CD8-positive, alpha-beta memory T cell (primary cell): ENCODE measurements around the gene ALOX12. TPM values are rescaled to one million over a fixed set of nuclear protein-coding genes. Genes with fewer than 3 reads are reported as not detected.
"Not testable (repeated sequence)": the region's sequence is repeated elsewhere in the genome, so short reads cannot be mapped to it uniquely, and the experiment has no call there.

Source experiments
- CTCF ChIA-PET: fragments of 350-600 bp; sonication (Branson Sonifier 250); formaldehyde crosslinking; loops from one replicate; lab custom pipeline; 2021; ENCODE audit warnings: antibody characterized with exemption; lab: Charles Lee
- POLR2A ChIA-PET: fragments of 350-600 bp; sonication (Branson Sonifier 250); formaldehyde crosslinking; loops from one replicate; lab custom pipeline; 2021; ENCODE audit warnings: antibody characterized with exemption; lab: Charles Lee
- DNase-seq, 5 donors: peaks; one replicate each; pipeline versions ENCODE4 v3.0.0 to v3.0.0-alpha.2; 2020 to 2022; ENCODE audit warnings: mixed read lengths in 1 of 5
- H3K27ac ChIP-seq: one replicate; pipeline ENCODE4 v1.7.0; 2013; ENCODE audit warnings: low read depth, mild to moderate bottlenecking, low read length, moderate library complexity
- H3K27me3 ChIP-seq: 2 replicates; pipeline ENCODE4 v1.7.0; 2013; ENCODE audit warnings: low read length, mild to moderate bottlenecking; ENCODE audit not compliant: insufficient read depth, poor library complexity, severe bottlenecking
- H3K36me3 ChIP-seq: 2 replicates; pipeline ENCODE4 v1.7.0; 2013; ENCODE audit warnings: mild to moderate bottlenecking, low read length, moderate library complexity; ENCODE audit not compliant: insufficient read depth
- H3K4me1 ChIP-seq: 2 replicates; pipeline ENCODE4 v1.7.0; 2013; ENCODE audit warnings: mild to moderate bottlenecking, low read length, moderate library complexity; ENCODE audit not compliant: insufficient read depth
- H3K4me3 ChIP-seq: 2 replicates; pipeline ENCODE4 v1.7.0; 2013; ENCODE audit warnings: mild to moderate bottlenecking, low read length
- H3K9me3 ChIP-seq: 2 replicates; pipeline ENCODE4 v1.7.0; 2013; ENCODE audit warnings: mild to moderate bottlenecking, low read length
- H3K27ac Mint-ChIP-seq, 8 donors: one replicate each; pipeline ENCODE4 v1.8.0; 2020 to 2021; ENCODE audit warnings: mixed read lengths in 8 of 8, mild to moderate bottlenecking in 6 of 8, inconsistent platforms in 3 of 8, moderate library complexity in 3 of 8
- H3K27me3 Mint-ChIP-seq, 2 donors: one replicate each; pipeline ENCODE4 v1.8.0; 2020 to 2021; ENCODE audit warnings: mixed read lengths in 2 of 2, mild to moderate bottlenecking in 1 of 2, moderate library complexity in 1 of 2
- H3K36me3 Mint-ChIP-seq, 3 donors: one replicate each; pipeline ENCODE4 v1.8.0; 2020 to 2021; ENCODE audit warnings: mixed read lengths in 3 of 3, inconsistent platforms in 1 of 3, mild to moderate bottlenecking in 1 of 3
- H3K4me1 Mint-ChIP-seq, 3 donors: one replicate each; pipeline ENCODE4 v1.8.0; 2020 to 2021; ENCODE audit warnings: mixed read lengths in 3 of 3, inconsistent platforms in 1 of 3, mild to moderate bottlenecking in 1 of 3
- H3K4me3 Mint-ChIP-seq, 7 donors: one replicate each; pipeline ENCODE4 v1.8.0; 2020 to 2021; ENCODE audit warnings: mixed read lengths in 7 of 7, mild to moderate bottlenecking in 6 of 7, moderate library complexity in 4 of 7, inconsistent platforms in 2 of 7
- H3K9me3 Mint-ChIP-seq, 5 donors: one replicate each; pipeline ENCODE4 v1.8.0; 2020 to 2022; ENCODE audit warnings: mixed read lengths in 5 of 5, mild to moderate bottlenecking in 3 of 5, moderate library complexity in 2 of 5, inconsistent platforms in 1 of 5
- polyA plus RNA-seq: library from polyadenylated mRNA; unstranded; fragments of 300-500 nt; fragmentation: Illumina TruSeq; gene quantifications from one replicate; pipeline ENCODE4 v1.2.3, GENCODE V29; 2021
- total RNA-seq, 2 experiments: library from RNA; stranded (reverse); gene quantifications; one replicate each; pipeline ENCODE4 v1.2.3, GENCODE V29; 2021

Gene ALOX12
- total and polyA plus RNA-seq, 3 experiments from 2014 or later = 0.47 TPM; not detected in 2

- Mint-ChIP-seq H3K27me3 (no peaks in the 10 kb centered on the region), H3K4me1 (peaks cover 32 to 47% (median 34%) of the 10 kb centered on the region in 3 donors), H3K9me3 (no peaks in the 10 kb centered on the region), H3K27ac (peak overlapping the region; percentile 57 to 96 (median 91)), H3K36me3 (no peaks in the 10 kb centered on the region), H3K4me3 (peak overlapping the region; percentile 78 to 93 (median 87))
- peak overlapping the region; percentile 67 for H3K4me3 ChIP-seq
- DNase-seq = peak in 3 of 5 donors; percentile 58 to 66 (median 64)
- H3K4me1 ChIP-seq = peaks cover 30% of the 10 kb centered on the region
- no peaks in the 10 kb centered on the region for H3K27me3 ChIP-seq
- H3K36me3 ChIP-seq = no peaks in the 10 kb centered on the region
- ChIA-PET CTCF (interaction anchor here (0.7 to 10.0 kb wide), 32 partner anchors 9 to 686 kb away, joined by 3 to 169 read pairs (median 4); partner anchors contain the start of genes ACAP1, DVL2, RNASEK and SLC16A13), POLR2A (interaction anchor here (1.0 to 2.5 kb wide), 9 partner anchors 10 to 642 kb away, joined by 3 to 21 read pairs (median 6); partner anchors contain the start of genes POLR2A, SLC16A13 and TP53)
- H3K27ac ChIP-seq = peak overlapping the region; percentile 53
- no peaks in the 10 kb centered on the region for H3K9me3 ChIP-seq
These were observed 49.8 kb downstream of the ALOX12 start for GRCh38 chr17:7045492-7046126.

- Histone ChIP-seq H3K36me3 (no peaks in the 10 kb centered on the region), H3K9me3 (no peaks in the 10 kb centered on the region), H3K4me3 (peak overlapping the region; percentile 67), H3K27ac (peak overlapping the region; percentile 53), H3K27me3 (no peaks in the 10 kb centered on the region), H3K4me1 (peaks cover 30% of the 10 kb centered on the region)
- Mint-ChIP-seq H3K4me3 (peak overlapping the region; percentile 78 to 93 (median 87)), H3K27ac (peak overlapping the region; percentile 83 to 96 (median 94)), H3K27me3 (no peaks in the 10 kb centered on the region), H3K36me3 (no peaks in the 10 kb centered on the region), H3K9me3 (no peaks in the 10 kb centered on the region), H3K4me1 (peaks cover 30 to 47% (median 32%) of the 10 kb centered on the region in 3 donors)
- CTCF ChIA-PET = interaction anchor here (0.7 to 10.0 kb wide), 30 partner anchors 9 to 641 kb away, joined by 3 to 169 read pairs (median 4); partner anchors contain the start of genes DVL2, RNASEK, SLC16A13 and TMEM102
- POLR2A ChIA-PET = interaction anchor here (1.0 to 2.5 kb wide), 9 partner anchors 10 to 641 kb away, joined by 3 to 21 read pairs (median 6); partner anchors contain the start of genes POLR2A, SLC16A13 and TP53
- peak in 3 of 5 donors; percentile 25 to 66 (median 34) for DNase-seq
These were observed 50.4 kb downstream of the ALOX12 start for GRCh38 chr17:7046127-7046724.

DNA sequence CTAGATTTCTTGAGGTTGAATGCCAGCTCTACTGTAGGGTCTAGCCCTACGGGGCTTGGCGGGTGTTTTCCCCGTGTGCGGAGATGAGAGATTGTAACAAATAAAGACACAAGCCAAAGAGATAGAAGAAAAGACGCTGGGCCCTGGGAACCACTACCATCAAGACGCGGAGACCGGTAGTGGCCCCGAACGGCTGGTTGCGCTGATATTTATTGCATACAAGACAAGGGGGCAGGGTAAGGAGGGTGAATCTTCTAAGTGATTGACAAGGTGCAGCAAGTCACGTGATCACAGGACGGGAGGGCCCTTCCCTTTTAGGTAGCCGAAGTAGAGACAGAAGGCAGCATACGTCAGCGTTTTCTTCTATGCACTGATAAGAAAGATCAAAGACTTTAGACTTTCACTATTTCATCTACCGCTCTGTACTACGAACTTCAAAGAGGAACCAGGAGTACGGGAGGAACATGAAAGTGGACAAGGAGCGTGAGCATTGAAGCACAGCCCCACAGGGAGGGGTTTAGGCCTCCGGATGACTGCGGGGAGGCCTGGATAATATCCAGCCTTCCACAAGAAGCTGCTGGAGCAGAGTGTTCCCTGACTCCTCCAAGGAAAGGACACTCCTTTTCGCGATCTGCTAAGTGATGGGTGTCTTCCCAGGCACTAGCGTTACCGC, 51.0 kb downstream of the ALOX12 start:
- H3K9me3 Mint-ChIP-seq, H3K27me3 ChIP-seq, H3K9me3 ChIP-seq, H3K36me3 Mint-ChIP-seq, H3K27me3 Mint-ChIP-seq, H3K36me3 ChIP-seq: not testable (repeated sequence)
- DNase-seq = peak; percentile 56 to 89 (median 77)
- H3K4me3 ChIP-seq = peak overlapping the region; percentile 67
- Mint-ChIP-seq H3K4me1 (peaks cover 26 to 43% (median 31%) of the 10 kb centered on the region in 3 donors), H3K4me3 (peak overlapping the region; percentile 78 to 93 (median 87)), H3K27ac (peak overlapping the region; percentile 83 to 96 (median 94))
- H3K27ac ChIP-seq = peak overlapping the region; percentile 53
- ChIA-PET CTCF (interaction anchor here (0.7 to 10.0 kb wide), 23 partner anchors 8 to 641 kb away, joined by 3 to 169 read pairs (median 5); partner anchors contain the start of genes GABARAP, RNASEK, SLC16A13 and TP53), POLR2A (interaction anchor here (1.0 to 2.5 kb wide), 6 partner anchors 11 to 640 kb away, joined by 4 to 21 read pairs (median 6); partner anchors contain the start of genes POLR2A, SLC16A13 and TP53)
- peaks cover 30% of the 10 kb centered on the region for H3K4me1 ChIP-seq

DNA sequence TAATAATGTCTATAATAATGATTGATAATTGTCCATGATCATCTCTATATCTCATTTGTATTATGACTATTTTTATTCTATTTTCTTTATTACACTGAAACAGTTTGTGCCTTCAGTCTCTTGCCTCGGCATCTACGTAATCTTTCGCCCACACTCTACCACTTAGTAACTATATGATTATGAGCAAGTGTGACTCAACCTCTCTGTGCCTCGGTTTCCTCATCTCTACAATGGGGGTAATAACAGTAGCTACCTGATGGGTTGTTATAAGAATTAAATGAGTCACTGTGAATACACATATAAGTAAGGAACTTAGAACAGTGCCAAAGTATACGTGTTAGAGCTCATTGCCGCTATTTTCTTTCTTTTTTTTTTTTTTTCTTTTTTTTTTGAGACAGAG, 51.7 kb downstream of the ALOX12 start:
- Mint-ChIP-seq H3K27ac (peak overlapping the region in 7 of 8 donors; percentile 18 to 96 (median 89)), H3K36me3 (no peaks in the 10 kb centered on the region), H3K9me3 (no peaks in the 10 kb centered on the region), H3K27me3 (no peaks in the 10 kb centered on the region), H3K4me3 (peak overlapping the region in 6 of 7 donors; percentile 47 to 93 (median 86)), H3K4me1 (peaks cover 21 to 39% (median 30%) of the 10 kb centered on the region in 3 donors)
- Histone ChIP-seq H3K9me3 (no peaks in the 10 kb centered on the region), H3K4me3 (no peak overlapping the region), H3K4me1 (peaks cover 26% of the 10 kb centered on the region), H3K27ac (no peak overlapping the region), H3K36me3 (no peaks in the 10 kb centered on the region), H3K27me3 (no peaks in the 10 kb centered on the region)
- ChIA-PET POLR2A (interaction anchor here (0.6 to 1.0 kb wide), 2 partner anchors 12 to 637 kb away, joined by 3 read pairs; no protein-coding TSS in a partner anchor), CTCF (interaction anchor here (0.7 to 1.2 kb wide), 2 partner anchors 89 to 195 kb away, joined by 3 to 6 read pairs; partner anchors contain the start of gene GABARAP)
- no peak for DNase-seq

- no peaks in the 10 kb centered on the region for H3K36me3 ChIP-seq
- Mint-ChIP-seq H3K36me3 (no peaks in the 10 kb centered on the region), H3K27me3 (peaks cover 0 to 2% of the 10 kb centered on the region in 2 donors), H3K27ac (peak overlapping the region in 2 of 8 donors; percentile 17 to 23), H3K4me3 (no peak overlapping the region), H3K4me1 (peaks cover 21 to 29% (median 28%) of the 10 kb centered on the region in 3 donors), H3K9me3 (no peaks in the 10 kb centered on the region)
- no peaks in the 10 kb centered on the region for H3K9me3 ChIP-seq
- ChIA-PET CTCF (interaction anchor here (0.9 to 7.0 kb wide), 2 partner anchors 13 to 86 kb away, joined by 3 to 101 read pairs; partner anchors contain the start of gene SLC16A13), POLR2A (no interaction called here)
- H3K4me1 ChIP-seq = peaks cover 18% of the 10 kb centered on the region
- no peak overlapping the region for H3K27ac ChIP-seq
- no peak for DNase-seq
- H3K4me3 ChIP-seq = no peak overlapping the region
- H3K27me3 ChIP-seq = no peaks in the 10 kb centered on the region
These were observed 53.1 kb downstream of the ALOX12 start for GRCh38 chr17:7048968-7049367.

- H3K4me3 ChIP-seq, H3K27ac ChIP-seq, H3K36me3 Mint-ChIP-seq, POLR2A ChIA-PET, H3K36me3 ChIP-seq, H3K27me3 ChIP-seq, H3K9me3 ChIP-seq, H3K9me3 Mint-ChIP-seq, H3K4me3 Mint-ChIP-seq, DNase-seq, H3K27me3 Mint-ChIP-seq: not testable (repeated sequence)
- CTCF ChIA-PET = interaction anchor here (0.6 to 7.0 kb wide), 5 partner anchors 74 to 308 kb away, joined by 3 to 101 read pairs (median 6); no protein-coding TSS in a partner anchor
- H3K4me1 Mint-ChIP-seq = peaks cover 21 to 27% (median 24%) of the 10 kb centered on the region in 3 donors
- peak overlapping the region in 2 of 8 donors; percentile 5 to 54 for H3K27ac Mint-ChIP-seq
- peaks cover 18% of the 10 kb centered on the region for H3K4me1 ChIP-seq
These were observed 54.7 kb downstream of the ALOX12 start for GRCh38 chr17:7050583-7050982.

GRCh38 chr17:7056386-7056785, 60.5 kb downstream of the ALOX12 start:
- no peak overlapping the region for H3K4me3 Mint-ChIP-seq
- DNase-seq = no peak
- H3K4me1 Mint-ChIP-seq = peaks cover 0 to 4% (median 3%) of the 10 kb centered on the region in 3 donors
- H3K36me3 Mint-ChIP-seq = no peaks in the 10 kb centered on the region
- Histone ChIP-seq H3K4me1 (no peaks in the 10 kb centered on the region), H3K9me3 (no peaks in the 10 kb centered on the region), H3K4me3 (no peak overlapping the region), H3K27ac (no peak overlapping the region), H3K36me3 (no peaks in the 10 kb centered on the region), H3K27me3 (no peaks in the 10 kb centered on the region)
- ChIA-PET CTCF (interaction anchor here (1.6 kb wide), 1 partner anchor 11 kb away, joined by 5 read pairs; no protein-coding TSS in a partner anchor), POLR2A (interaction anchor here (0.7 kb wide), 1 partner anchor 26 kb away, joined by 3 read pairs; no protein-coding TSS in a partner anchor)
- H3K9me3 Mint-ChIP-seq = no peaks in the 10 kb centered on the region
- peaks cover 6% of the 10 kb centered on the region in 2 donors for H3K27me3 Mint-ChIP-seq
- peak overlapping the region in 1 of 8 donors; percentile 54 for H3K27ac Mint-ChIP-seq
